Erythroblast (primary cell): ENCODE data around the gene ENTPD1.
"Not testable (repeated sequence)": the region's sequence is repeated elsewhere in the genome, so short reads cannot be mapped to it uniquely, and the experiment has no call there.

Experiments
- DNase-seq, 2 experiments: peaks; one replicate each; lab custom pipeline; 2025; lab: John Stamatoyannopoulos, UW
- GATA1 ChIP-seq: IDR thresholded peaks from 2 replicates; pipeline ENCODE4 v1.6.1; 2011; ENCODE audit warnings: low read depth, mild to moderate bottlenecking, control low read depth, low read length, moderate library complexity
- POLR2A ChIP-seq: IDR thresholded peaks from 2 replicates; pipeline ENCODE4 v1.6.1; 2011; ENCODE audit warnings: mild to moderate bottlenecking, low read length

Gene ENTPD1

GRCh38 chr10:95864906-95865813 lies 109.2 kb downstream of the ENTPD1 start:
- peak; percentile 43 to 48 for DNase-seq
- TF ChIP-seq GATA1 = no peak
- TF ChIP-seq POLR2A = no peak

GRCh38 chr10:95865814-95866466 lies 110.0 kb downstream of the ENTPD1 start:
- DNase-seq = no peak
- TF ChIP-seq POLR2A (no peak), GATA1 (no peak)

- DNase-seq = no peak
- no peak for TF ChIP-seq GATA1
- no peak for TF ChIP-seq POLR2A
Observed at GRCh38 chr10:95866467-95866842, 110.5 kb downstream of the ENTPD1 start.

GRCh38 chr10:95867866-95868265 lies 111.9 kb downstream of the ENTPD1 start:
- DNase-seq = no peak
- TF ChIP-seq GATA1 = no peak
- no peak for TF ChIP-seq POLR2A

- TF ChIP-seq GATA1 = no peak
- no peak for TF ChIP-seq POLR2A
- no peak for DNase-seq
Observed at GRCh38 chr10:95872158-95872711, 116.3 kb downstream of the ENTPD1 start.

- TF ChIP-seq POLR2A (no peak), GATA1 (no peak)
- DNase-seq = no peak
Observed at GRCh38 chr10:95873139-95873538, 117.2 kb downstream of the ENTPD1 start.

GRCh38 chr10:95873651-95874050 lies 117.7 kb downstream of the ENTPD1 start:
- no peak for DNase-seq
- TF ChIP-seq POLR2A (no peak), GATA1 (no peak)

- not testable (repeated sequence) for DNase-seq
Observed at GRCh38 chr10:95874783-95875182, 118.8 kb downstream of the ENTPD1 start.

- no peak for DNase-seq
- TF ChIP-seq GATA1 (no peak), POLR2A (no peak)
Observed at GRCh38 chr10:95876756-95877155, 120.8 kb downstream of the ENTPD1 start.

GRCh38 chr10:95877881-95878280 lies 121.9 kb downstream of the ENTPD1 start:
- DNase-seq = no peak
- no peak for TF ChIP-seq GATA1
- TF ChIP-seq POLR2A = no peak

- no peak for DNase-seq
- TF ChIP-seq POLR2A (no peak), GATA1 (no peak)
Observed at GRCh38 chr10:95880704-95881103, 124.7 kb downstream of the ENTPD1 start.

- no peak for DNase-seq
- no peak for TF ChIP-seq POLR2A
- no peak for TF ChIP-seq GATA1
Observed at GRCh38 chr10:95881316-95881715, 125.4 kb downstream of the ENTPD1 start.

- no peak for DNase-seq
- no peak for TF ChIP-seq GATA1
- TF ChIP-seq POLR2A = no peak
Observed at GRCh38 chr10:95889830-95890229, 133.9 kb downstream of the ENTPD1 start.
